Lung (tissue), 12 donors: ENCODE data around the gene NDUFAF8. TPM values are rescaled to one million over a fixed set of nuclear protein-coding genes. Genes with fewer than 3 reads are reported as not detected.

Experiments used
- ATAC-seq: fragments of 200-7000 bp; cut with Tn5 transposase; one replicate; pipeline ENCODE4 v1.9.1; 2020; ENCODE audit warnings: moderate number of reproducible peaks; ENCODE audit not compliant: insufficient read depth, low FRiP score
- DNase-seq, 3 donors: peaks; one replicate each; pipeline ENCODE4 v3.0.0-alpha.2; 2013 to 2017
- H3K27ac ChIP-seq, 2 donors: one replicate each; pipeline ENCODE4 v1.5.1; 2013; ENCODE audit warnings: mild to moderate bottlenecking in 2 of 2, moderate library complexity in 2 of 2, control low read depth in 1 of 2, inconsistent platforms in 1 of 2, low read depth in 1 of 2, low read length in 1 of 2
- H3K27me3 ChIP-seq, 3 donors: one replicate each; pipeline ENCODE4 v1.5.1; 2013; ENCODE audit warnings: low read length in 2 of 3; ENCODE audit not compliant: control insufficient read depth in 3 of 3, insufficient read depth in 3 of 3
- H3K36me3 ChIP-seq, 4 donors: one replicate each; pipeline ENCODE4 v1.5.1; 2013; ENCODE audit warnings: low read length in 4 of 4, mild to moderate bottlenecking in 1 of 4, moderate library complexity in 1 of 4; ENCODE audit not compliant: control insufficient read depth in 4 of 4, insufficient read depth in 4 of 4
- H3K4me1 ChIP-seq, 5 donors: one replicate each; pipeline ENCODE4 v1.5.1; 2013; ENCODE audit warnings: low read length in 5 of 5, mild to moderate bottlenecking in 2 of 5, moderate library complexity in 1 of 5; ENCODE audit not compliant: control insufficient read depth in 5 of 5, insufficient read depth in 5 of 5
- H3K4me3 ChIP-seq: one replicate; pipeline ENCODE4 v1.5.1; 2013; ENCODE audit warnings: mild to moderate bottlenecking, control low read depth, moderate library complexity
- H3K9ac ChIP-seq, 2 donors: one replicate each; pipeline ENCODE4 v1.5.1; 2013; ENCODE audit warnings: low read length in 2 of 2, control low read depth in 1 of 2; ENCODE audit not compliant: insufficient read depth in 1 of 2
- H3K9me3 ChIP-seq, 4 donors: one replicate each; pipeline ENCODE4 v1.5.1; 2013; ENCODE audit warnings: low read length in 3 of 4, mild to moderate bottlenecking in 1 of 4, moderate library complexity in 1 of 4; ENCODE audit not compliant: control insufficient read depth in 4 of 4, insufficient read depth in 3 of 4
- WGBS, 2 donors: extraction: QIAGEN DNeasy Blood & Tissue Kit; methylation state at CpG; one replicate each; pipeline ENCODE4 v1.1.7; 2013; 5-methylcytosine and 5-hydroxymethylcytosine counted together
- polyA plus RNA-seq, 2 donors: library from polyadenylated mRNA; stranded (reverse); fragments of 200-250 nt; gene quantifications; one replicate each; pipeline ENCODE4 v1.2.1, GENCODE V29; 2013
- total RNA-seq, 2 donors: library from RNA; depleted of rRNA in 1 of 2; stranded (reverse); fragments of >200 nt in 1 of 2; gene quantifications; one replicate each; pipeline ENCODE4 v1.2.1, GENCODE V29; 2014 to 2021
- TF ChIP-seq, protein P1 (sequence below): IDR thresholded peaks from 2 replicates; pipeline ENCODE4 v1.5.1; 2012; ENCODE audit warnings: mild to moderate bottlenecking; ENCODE audit errors: control extremely low read depth, extremely low read depth
- donor health status: control.
- donor health status: control.
- donor health status: Bipolar disorder and iron deficiency.
- donor health status: healthy.
- donor health status: DM: yes; HTN: yes; CAD: no.

The NDUFAF8 gene
- total and polyA plus RNA-seq, 4 donors = 12.7 to 51.1 (median 29.9) TPM

DNA sequence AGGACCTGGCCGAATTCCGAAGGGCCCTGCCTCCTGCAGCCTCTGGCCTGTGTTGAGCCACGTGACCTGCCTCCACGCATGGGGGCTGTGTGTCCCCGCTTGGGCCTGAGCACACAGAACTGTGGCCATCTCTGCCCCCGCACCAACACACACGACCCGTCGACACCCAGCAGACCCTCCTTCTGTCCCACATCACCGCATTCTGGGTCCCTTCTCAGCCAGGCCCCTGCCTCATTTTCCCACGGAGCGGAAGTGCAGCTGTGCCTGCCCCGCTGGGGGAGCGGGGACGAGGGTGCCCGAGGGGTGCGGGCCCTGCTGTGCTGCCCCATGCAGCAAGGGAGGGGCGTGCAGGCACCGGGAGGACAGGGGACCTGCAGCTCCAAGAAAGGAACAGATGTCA lies 18.4 kb downstream of the NDUFAF8 start:
- TF ChIP-seq, protein P1, sequence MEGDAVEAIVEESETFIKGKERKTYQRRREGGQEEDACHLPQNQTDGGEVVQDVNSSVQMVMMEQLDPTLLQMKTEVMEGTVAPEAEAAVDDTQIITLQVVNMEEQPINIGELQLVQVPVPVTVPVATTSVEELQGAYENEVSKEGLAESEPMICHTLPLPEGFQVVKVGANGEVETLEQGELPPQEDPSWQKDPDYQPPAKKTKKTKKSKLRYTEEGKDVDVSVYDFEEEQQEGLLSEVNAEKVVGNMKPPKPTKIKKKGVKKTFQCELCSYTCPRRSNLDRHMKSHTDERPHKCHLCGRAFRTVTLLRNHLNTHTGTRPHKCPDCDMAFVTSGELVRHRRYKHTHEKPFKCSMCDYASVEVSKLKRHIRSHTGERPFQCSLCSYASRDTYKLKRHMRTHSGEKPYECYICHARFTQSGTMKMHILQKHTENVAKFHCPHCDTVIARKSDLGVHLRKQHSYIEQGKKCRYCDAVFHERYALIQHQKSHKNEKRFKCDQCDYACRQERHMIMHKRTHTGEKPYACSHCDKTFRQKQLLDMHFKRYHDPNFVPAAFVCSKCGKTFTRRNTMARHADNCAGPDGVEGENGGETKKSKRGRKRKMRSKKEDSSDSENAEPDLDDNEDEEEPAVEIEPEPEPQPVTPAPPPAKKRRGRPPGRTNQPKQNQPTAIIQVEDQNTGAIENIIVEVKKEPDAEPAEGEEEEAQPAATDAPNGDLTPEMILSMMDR = no peak
- 97% methylated on average over 19 of the region's 19 CpGs for WGBS, 2 donors
- peaks cover 0 to 55% (median 0%) of the 10 kb centered on the region in 4 donors for H3K36me3 ChIP-seq
- no peak for ATAC-seq
- no peak overlapping the region for H3K4me3 ChIP-seq
- H3K27me3 ChIP-seq = no peaks in the 10 kb centered on the region
- no peaks in the 10 kb centered on the region for H3K9me3 ChIP-seq
- H3K4me1 ChIP-seq = peaks cover 0 to 26% (median 4%) of the 10 kb centered on the region in 5 donors
- no peak overlapping the region for H3K27ac ChIP-seq
- no peak for DNase-seq
- H3K9ac ChIP-seq = no peak overlapping the region

GRCh38 chr17:81258292-81258691 lies 19.2 kb downstream of the NDUFAF8 start:
- H3K4me1 ChIP-seq = peaks cover 0 to 19% (median 4%) of the 10 kb centered on the region in 5 donors
- 90 to 91% methylated on average over 20 of the region's 20 CpGs for WGBS, 2 donors
- TF ChIP-seq, protein P1 = no peak
- H3K9me3 ChIP-seq = no peaks in the 10 kb centered on the region
- H3K27ac ChIP-seq = no peak overlapping the region
- DNase-seq = no peak
- H3K4me3 ChIP-seq = no peak overlapping the region
- no peak for ATAC-seq
- H3K27me3 ChIP-seq = no peaks in the 10 kb centered on the region
- peaks cover 0 to 56% (median 0%) of the 10 kb centered on the region in 4 donors for H3K36me3 ChIP-seq
- no peak overlapping the region for H3K9ac ChIP-seq

- Histone ChIP-seq H3K27me3 (no peaks in the 10 kb centered on the region), H3K9me3 (no peaks in the 10 kb centered on the region), H3K36me3 (peaks cover 0 to 65% (median 0%) of the 10 kb centered on the region in 4 donors), H3K4me1 (peaks cover 0 to 19% (median 0%) of the 10 kb centered on the region in 5 donors), H3K27ac (no peak overlapping the region), H3K4me3 (no peak overlapping the region), H3K9ac (no peak overlapping the region)
- ATAC-seq = no peak
- 93 to 96% methylated on average over 23 of the region's 23 CpGs for WGBS, 2 donors
- no peak for DNase-seq
- TF ChIP-seq, protein P1 = no peak
Observed at GRCh38 chr17:81259058-81259605, 20.0 kb downstream of the NDUFAF8 start.

DNA sequence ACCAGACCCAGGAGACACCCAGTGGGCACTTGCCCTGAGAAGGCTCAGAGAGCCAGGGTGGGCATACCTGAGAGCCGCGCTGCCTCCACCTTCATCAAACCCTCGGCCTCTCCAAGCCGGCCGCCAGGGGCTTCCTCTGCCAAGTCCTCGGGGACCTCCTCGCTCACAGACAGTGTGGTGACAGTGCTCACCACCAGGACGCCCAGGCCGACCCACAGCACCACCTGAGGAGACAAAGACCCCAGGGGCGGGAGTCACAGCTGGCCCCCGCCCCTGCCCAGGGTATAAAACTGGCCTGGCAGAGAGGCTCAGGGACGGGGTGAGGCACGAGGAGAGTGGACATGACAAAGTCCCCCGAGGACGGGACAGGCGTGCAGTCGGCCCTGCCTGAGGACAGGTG lies 21.1 kb downstream of the NDUFAF8 start:
- DNase-seq = no peak
- Histone ChIP-seq H3K27me3 (no peaks in the 10 kb centered on the region), H3K4me3 (no peak overlapping the region), H3K27ac (no peak overlapping the region), H3K4me1 (peaks cover 0 to 10% (median 0%) of the 10 kb centered on the region in 5 donors), H3K9ac (no peak overlapping the region), H3K36me3 (peaks cover 0 to 73% (median 0%) of the 10 kb centered on the region in 4 donors), H3K9me3 (no peaks in the 10 kb centered on the region)
- ATAC-seq = no peak
- WGBS, 2 donors = 97 to 98% methylated on average over 17 of the region's 17 CpGs
- TF ChIP-seq, protein P1 = no peak
